Stimulated activated naive CD8-positive, alpha-beta T cell treated with anti-CD3 and anti-CD28 coated beads, Interleukin-15, Interleukin-2, amounts not matched to agents 100 U/mL and 50 U/mL, for 24 hours (primary cell): ENCODE data around the gene WNT7B.
"Not testable (repeated sequence)": the region's sequence is repeated elsewhere in the genome, so short reads cannot be mapped to it uniquely, and the experiment has no call there.

Experiments used
- ATAC-seq: fragments of 150-1000 bp; cut with Tn5 transposase; one replicate; pipeline ENCODE4 v1.10.0; 2021
- DNase-seq: peaks from one replicate; pipeline ENCODE4 v3.0.0; 2021

Gene WNT7B

GRCh38 chr22:46008291-46008690 is 31.3 kb upstream of the WNT7B start:
- DNase-seq (no peak), ATAC-seq (no peak)

- DNase-seq (no peak), ATAC-seq (no peak)
These were observed 30.9 kb upstream of the WNT7B start for GRCh38 chr22:46007848-46008261.

GRCh38 chr22:46007003-46007847 is 30.3 kb upstream of the WNT7B start:
- ATAC-seq (peak; percentile 21), DNase-seq (peak; percentile 43)

GRCh38 chr22:46006379-46007002 is 29.5 kb upstream of the WNT7B start:
- DNase-seq = peak; percentile 96

GRCh38 chr22:46005116-46005705 is 28.2 kb upstream of the WNT7B start:
- ATAC-seq, DNase-seq: not testable (repeated sequence)

More at GRCh38 chr22:46006379-46007002, 29.5 kb upstream of the WNT7B start:
- ATAC-seq = peak; percentile 93

GRCh38 chr22:46004105-46004866 is 27.3 kb upstream of the WNT7B start:
- DNase-seq (peak; percentile 50), ATAC-seq (peak; percentile 33)

- ATAC-seq = no peak
- no peak for DNase-seq
These were observed 26.5 kb upstream of the WNT7B start for GRCh38 chr22:46003271-46004091.

GRCh38 chr22:46002757-46003270 is 25.9 kb upstream of the WNT7B start:
- DNase-seq (no peak), ATAC-seq (no peak)

GRCh38 chr22:46001426-46002106 is 24.6 kb upstream of the WNT7B start:
- ATAC-seq (no peak), DNase-seq (no peak)

- no peak for ATAC-seq
- DNase-seq = no peak
These were observed 24.1 kb upstream of the WNT7B start for GRCh38 chr22:46001046-46001425.

- no peak for DNase-seq
- ATAC-seq = no peak
These were observed 23.4 kb upstream of the WNT7B start for GRCh38 chr22:46000081-46001027.

- ATAC-seq = no peak
- DNase-seq = no peak
These were observed 22.5 kb upstream of the WNT7B start for GRCh38 chr22:45999379-45999971.

GRCh38 chr22:45998638-45999378 is 21.8 kb upstream of the WNT7B start:
- ATAC-seq (no peak), DNase-seq (no peak)

GRCh38 chr22:45997777-45998637 is 21.0 kb upstream of the WNT7B start:
- DNase-seq = no peak
- ATAC-seq = no peak

GRCh38 chr22:45997077-45997776 is 20.3 kb upstream of the WNT7B start:
- DNase-seq = no peak
- ATAC-seq = peak; percentile 5

- DNase-seq (no peak), ATAC-seq (peak; percentile 17)
These were observed 19.5 kb upstream of the WNT7B start for GRCh38 chr22:45996241-45997076.
